GM20000 (cell line): Measurements from ENCODE around the gene TSPAN3.

Source experiments
- DNase-seq: peaks from one replicate; pipeline ENCODE4 v3.0.0; 2012; ENCODE audit warnings: low spot score
- TF ChIP-seq, protein P1 (sequence below): IDR thresholded peaks from 2 replicates; pipeline ENCODE4 v1.5.1; 2012; ENCODE audit warnings: mild to moderate bottlenecking, control low read depth; ENCODE audit errors: extremely low read depth, missing control alignments

TSPAN3 gene

DNA sequence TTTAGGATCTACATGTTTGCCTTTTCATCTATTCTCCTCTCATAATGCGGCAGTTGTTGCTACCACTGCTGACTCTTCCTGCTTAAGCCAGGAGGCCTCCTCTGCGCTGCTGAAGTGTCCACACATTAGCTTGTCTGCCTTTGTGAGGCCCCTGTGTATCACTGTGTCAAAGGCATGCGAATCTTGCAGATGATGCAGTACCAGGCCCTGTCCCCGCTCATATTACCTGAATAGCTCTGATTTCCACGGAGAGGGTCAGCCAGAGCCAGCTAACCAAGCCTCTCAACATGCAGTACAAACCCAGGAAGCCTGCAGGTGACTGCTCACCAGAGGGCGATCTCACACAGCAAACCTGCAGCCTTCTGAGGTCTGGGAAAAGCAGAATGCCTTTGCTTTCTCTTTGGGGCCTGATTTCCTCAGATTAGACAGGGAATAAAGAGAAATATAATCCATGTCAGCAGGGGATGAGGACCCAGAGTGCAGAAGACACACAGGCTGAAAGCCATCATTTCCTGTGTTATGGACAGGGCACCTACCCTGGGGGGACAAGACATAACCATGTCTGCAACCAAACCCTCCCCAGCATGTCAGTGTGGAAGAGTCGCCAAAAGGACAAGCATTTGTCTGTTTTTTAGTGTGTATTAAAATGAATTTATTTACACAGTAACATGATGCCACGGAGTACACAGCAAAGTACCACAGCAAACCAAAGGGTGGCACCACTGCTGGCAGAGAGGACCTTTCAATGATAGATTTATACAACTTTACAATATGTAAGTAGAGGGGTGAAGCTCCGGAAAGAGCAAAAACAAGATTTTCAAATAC lies 36.8 kb upstream of the TSPAN3 start:
- peak; percentile 59 for DNase-seq
- TF ChIP-seq, protein P1, sequence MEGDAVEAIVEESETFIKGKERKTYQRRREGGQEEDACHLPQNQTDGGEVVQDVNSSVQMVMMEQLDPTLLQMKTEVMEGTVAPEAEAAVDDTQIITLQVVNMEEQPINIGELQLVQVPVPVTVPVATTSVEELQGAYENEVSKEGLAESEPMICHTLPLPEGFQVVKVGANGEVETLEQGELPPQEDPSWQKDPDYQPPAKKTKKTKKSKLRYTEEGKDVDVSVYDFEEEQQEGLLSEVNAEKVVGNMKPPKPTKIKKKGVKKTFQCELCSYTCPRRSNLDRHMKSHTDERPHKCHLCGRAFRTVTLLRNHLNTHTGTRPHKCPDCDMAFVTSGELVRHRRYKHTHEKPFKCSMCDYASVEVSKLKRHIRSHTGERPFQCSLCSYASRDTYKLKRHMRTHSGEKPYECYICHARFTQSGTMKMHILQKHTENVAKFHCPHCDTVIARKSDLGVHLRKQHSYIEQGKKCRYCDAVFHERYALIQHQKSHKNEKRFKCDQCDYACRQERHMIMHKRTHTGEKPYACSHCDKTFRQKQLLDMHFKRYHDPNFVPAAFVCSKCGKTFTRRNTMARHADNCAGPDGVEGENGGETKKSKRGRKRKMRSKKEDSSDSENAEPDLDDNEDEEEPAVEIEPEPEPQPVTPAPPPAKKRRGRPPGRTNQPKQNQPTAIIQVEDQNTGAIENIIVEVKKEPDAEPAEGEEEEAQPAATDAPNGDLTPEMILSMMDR, result peak; percentile 58

DNA sequence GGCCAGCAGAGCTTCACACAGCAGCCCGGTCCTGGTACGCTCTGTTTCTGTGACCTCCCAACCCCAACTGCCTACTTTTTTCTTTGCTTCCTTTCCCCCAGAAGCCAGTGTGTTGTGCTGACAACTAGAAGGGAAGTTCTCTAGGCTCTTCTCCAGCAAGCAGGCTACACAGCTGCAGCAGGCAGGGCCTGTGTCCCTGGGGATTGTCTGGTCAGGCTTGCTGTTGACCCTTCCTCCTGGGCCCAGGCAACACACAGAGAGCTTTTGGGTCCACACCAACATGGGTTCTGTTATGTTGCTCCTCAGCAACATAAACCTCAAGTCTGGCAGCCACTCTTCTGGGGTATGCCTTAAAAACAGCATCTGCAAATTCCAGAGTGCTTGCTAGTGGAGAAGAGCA lies 36.2 kb upstream of the TSPAN3 start:
- no peak for DNase-seq
- TF ChIP-seq, protein P1, result no peak

DNA sequence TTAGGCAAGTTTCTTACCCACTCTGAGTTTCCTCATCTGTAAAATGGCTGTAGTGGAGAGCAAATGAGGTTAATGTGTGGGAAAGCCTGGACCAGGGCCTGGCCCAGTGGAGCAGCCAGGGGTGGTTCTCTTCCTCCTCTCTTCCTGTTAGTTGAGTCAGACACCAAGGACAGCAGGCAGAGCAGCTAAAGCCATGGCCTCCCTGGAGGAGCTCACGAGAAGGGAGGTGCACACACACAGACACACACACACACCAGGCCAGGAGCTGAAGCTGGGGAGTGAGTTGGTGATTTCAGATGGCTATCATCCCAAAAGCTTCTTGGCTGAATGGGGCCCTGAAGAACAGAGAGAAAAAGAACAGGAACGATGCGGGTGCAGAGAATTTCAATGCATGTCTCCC lies 33.2 kb upstream of the TSPAN3 start:
- TF ChIP-seq, protein P1, result no peak
- DNase-seq, result no peak

DNA sequence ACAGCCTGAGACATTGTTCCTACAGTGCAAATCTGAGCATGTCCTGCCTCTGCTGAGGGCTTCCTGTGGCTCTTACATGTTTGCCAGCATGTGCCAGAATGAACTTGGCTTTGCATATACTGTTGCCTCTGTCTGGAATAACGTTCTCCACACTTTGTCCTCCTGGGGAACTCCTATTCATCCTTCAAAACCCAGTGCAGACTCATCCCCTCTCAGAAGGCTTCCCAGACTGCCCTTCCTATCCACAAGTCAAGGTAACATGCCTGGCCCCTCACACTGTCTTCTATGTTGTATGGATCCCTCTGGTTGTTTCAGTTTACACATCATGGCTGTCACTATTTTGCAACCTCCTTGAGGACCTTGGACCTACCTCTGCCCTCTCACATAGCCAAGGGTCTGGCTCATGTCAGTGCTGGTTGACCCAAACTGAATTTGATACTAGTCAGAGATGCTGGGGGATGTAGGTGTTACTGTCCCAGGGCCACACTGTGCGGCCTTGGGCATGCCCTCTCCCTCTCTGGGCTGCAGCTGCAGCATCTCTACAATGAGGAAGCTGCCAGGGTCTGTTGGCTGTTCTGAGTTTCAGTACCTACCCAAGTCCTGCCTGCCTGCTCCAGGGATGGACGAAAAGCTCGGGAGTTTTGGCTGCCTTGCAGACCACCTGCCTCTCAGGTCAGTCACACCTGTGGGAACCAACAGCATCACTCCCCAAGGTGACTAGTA lies 29.0 kb upstream of the TSPAN3 start:
- no peak for DNase-seq

DNA sequence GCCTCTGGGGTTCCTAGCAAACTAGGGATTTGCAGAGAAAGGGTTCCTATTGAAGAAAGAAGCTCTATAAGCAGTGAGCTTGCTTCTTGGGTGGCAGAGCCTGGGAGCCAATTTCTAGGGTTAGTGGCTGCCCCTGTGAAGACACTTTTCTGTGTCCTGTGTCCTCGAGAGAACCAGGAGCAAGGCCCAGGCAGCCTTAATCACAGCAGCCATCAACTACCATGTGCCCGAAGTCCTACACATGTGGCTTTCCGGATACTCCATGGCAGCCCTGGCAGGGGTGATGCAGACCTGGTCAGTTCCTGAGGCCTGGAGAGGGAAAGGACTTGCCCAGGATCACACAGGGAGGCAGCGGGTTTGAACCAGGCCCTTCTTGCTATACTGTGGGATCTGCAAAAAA lies 27.7 kb upstream of the TSPAN3 start:
- DNase-seq, result no peak
- TF ChIP-seq, protein P1, result no peak

More for the DNA sequence above, 29.0 kb upstream of the TSPAN3 start:
- TF ChIP-seq, protein P1, result no peak

DNA sequence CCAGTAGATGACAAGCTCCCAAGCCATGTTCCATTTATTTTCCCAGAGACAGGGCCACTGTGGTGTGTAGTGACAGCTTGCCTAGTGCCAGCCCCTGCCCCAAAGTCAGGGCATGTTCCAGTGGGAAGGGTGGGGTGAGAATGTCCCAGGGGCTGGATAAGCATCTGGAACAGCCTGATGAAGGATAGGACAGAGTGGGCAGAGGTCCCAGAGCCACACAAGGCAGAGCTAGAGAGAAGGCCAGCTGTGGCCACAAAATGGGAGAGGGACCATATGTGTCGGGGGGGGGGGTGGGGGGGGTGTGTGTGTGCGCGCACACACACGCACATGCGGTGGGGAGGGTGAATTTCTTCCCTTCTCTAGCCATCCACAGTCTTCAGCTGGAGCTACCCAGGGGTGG lies 27.0 kb upstream of the TSPAN3 start:
- no peak for DNase-seq
- TF ChIP-seq, protein P1, result no peak

DNA sequence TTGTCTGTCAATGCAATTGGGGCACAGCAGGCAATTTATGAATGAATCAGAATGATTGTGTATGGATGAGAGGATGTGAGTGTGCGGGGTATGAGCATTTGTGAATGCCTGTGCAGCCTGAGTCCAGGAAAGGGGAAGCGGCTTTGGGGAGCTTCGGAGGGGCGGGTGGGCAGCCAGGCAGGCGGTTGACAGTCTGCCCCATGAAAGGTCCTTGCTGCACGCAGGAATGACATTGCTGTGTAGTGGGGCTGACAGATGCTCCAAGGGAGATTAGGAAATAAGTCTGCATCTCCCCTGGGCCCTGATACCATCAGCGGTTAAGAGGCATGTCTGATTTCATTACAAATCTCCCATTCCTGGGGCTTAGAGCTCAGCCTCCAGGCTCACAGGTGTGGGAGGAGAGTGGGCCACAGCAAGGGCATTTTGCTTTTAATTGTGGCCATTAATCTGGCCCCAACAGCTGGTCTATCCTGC lies 26.4 kb upstream of the TSPAN3 start:
- no peak for DNase-seq
- TF ChIP-seq, protein P1, result no peak
